OCI-LY1 (cell line): ENCODE measurements around the gene DAZAP1.

Experiments used
- H2AFZ ChIP-seq: fragments of 200-600 bp; sonication (generic), shearing (Covaris generic); 2 replicates; pipeline ENCODE4 v1.6.0; 2014; ENCODE audit warnings: antibody characterized with exemption, mild to moderate bottlenecking, low read length
- H3F3A ChIP-seq: fragments of 200-600 bp; sonication (generic), shearing (Covaris generic); 2 replicates; pipeline ENCODE4 v1.6.0; 2014; ENCODE audit warnings: mild to moderate bottlenecking, antibody characterized with exemption, low read length, moderate library complexity; ENCODE audit not compliant: insufficient read depth
- H3K27ac ChIP-seq: fragments of 200-600 bp; sonication (generic); 2 replicates; pipeline ENCODE4 v1.5.1; 2014; ENCODE audit warnings: low read length, mixed run types, mild to moderate bottlenecking, low read depth; ENCODE audit not compliant: poor library complexity, severe bottlenecking
- H3K27me3 ChIP-seq: fragments of 200-600 bp; sonication (generic); 2 replicates; pipeline ENCODE4 v1.6.0; 2014; ENCODE audit warnings: antibody characterized with exemption, mild to moderate bottlenecking, low read length, moderate library complexity; ENCODE audit not compliant: insufficient read depth
- H3K36me3 ChIP-seq: fragments of 200-600 bp; sonication (generic); 2 replicates; pipeline ENCODE4 v1.6.1; 2014; ENCODE audit warnings: mild to moderate bottlenecking, antibody characterized with exemption, low read length, moderate library complexity, mixed read lengths; ENCODE audit not compliant: insufficient read depth
- H3K4me1 ChIP-seq: fragments of 200-600 bp; sonication (generic); 2 replicates; pipeline ENCODE4 v1.5.1; 2014; ENCODE audit warnings: mild to moderate bottlenecking, low read length, moderate library complexity; ENCODE audit not compliant: insufficient read depth, severe bottlenecking
- H3K4me2 ChIP-seq: fragments of 200-600 bp; sonication (generic), shearing (Covaris generic); 2 replicates; pipeline ENCODE4 v1.6.1; 2014; ENCODE audit warnings: low read length
- H3K4me3 ChIP-seq: fragments of 200-600 bp; sonication (generic); 2 replicates; pipeline ENCODE4 v1.5.1; 2014; ENCODE audit warnings: low read length, low read depth, mild to moderate bottlenecking, mixed read lengths; ENCODE audit not compliant: poor library complexity, severe bottlenecking
- H3K79me2 ChIP-seq: fragments of 200-600 bp; shearing (Covaris generic); 2 replicates; pipeline ENCODE4 v1.6.1; 2016; ENCODE audit warnings: mixed run types, low read length, mixed read lengths; ENCODE audit not compliant: insufficient read depth
- H3K9ac ChIP-seq: fragments of 200-600 bp; sonication (generic), shearing (Covaris generic); 2 replicates; pipeline ENCODE4 v1.6.1; 2014; ENCODE audit warnings: mild to moderate bottlenecking, low read length, mixed read lengths
- H3K9me2 ChIP-seq: fragments of 200-600 bp; sonication (generic), shearing (Covaris generic); 2 replicates; pipeline ENCODE4 v1.6.1; 2014; ENCODE audit warnings: low read depth, mild to moderate bottlenecking, low read length, mixed read lengths
- H3K9me3 ChIP-seq: fragments of 200-600 bp; shearing (Covaris generic); 2 replicates; pipeline ENCODE4 v1.6.1; 2014; ENCODE audit warnings: low read length, mixed read lengths
- H4K20me1 ChIP-seq: fragments of 200-600 bp; sonication (generic), shearing (Covaris generic); 2 replicates; pipeline ENCODE4 v1.6.0; 2016; ENCODE audit warnings: mild to moderate bottlenecking, low read length; ENCODE audit not compliant: insufficient read depth
- EZH2 ChIP-seq: fragments of 200-600 bp; sonication (generic), shearing (Covaris generic); IDR thresholded peaks from 2 replicates; pipeline ENCODE4 v1.8.0; 2017; ENCODE audit warnings: borderline replicate concordance, mixed run types, mild to moderate bottlenecking, antibody characterized with exemption, low read length, moderate library complexity, mixed read lengths
- TF ChIP-seq, protein P1 (sequence below): fragments of 200-600 bp; sonication (generic), shearing (Covaris generic); IDR thresholded peaks from 2 replicates; pipeline ENCODE4 v1.5.1; 2017; ENCODE audit warnings: mild to moderate bottlenecking, antibody characterized with exemption, low read length, moderate library complexity, mixed read lengths

Gene DAZAP1

DNA sequence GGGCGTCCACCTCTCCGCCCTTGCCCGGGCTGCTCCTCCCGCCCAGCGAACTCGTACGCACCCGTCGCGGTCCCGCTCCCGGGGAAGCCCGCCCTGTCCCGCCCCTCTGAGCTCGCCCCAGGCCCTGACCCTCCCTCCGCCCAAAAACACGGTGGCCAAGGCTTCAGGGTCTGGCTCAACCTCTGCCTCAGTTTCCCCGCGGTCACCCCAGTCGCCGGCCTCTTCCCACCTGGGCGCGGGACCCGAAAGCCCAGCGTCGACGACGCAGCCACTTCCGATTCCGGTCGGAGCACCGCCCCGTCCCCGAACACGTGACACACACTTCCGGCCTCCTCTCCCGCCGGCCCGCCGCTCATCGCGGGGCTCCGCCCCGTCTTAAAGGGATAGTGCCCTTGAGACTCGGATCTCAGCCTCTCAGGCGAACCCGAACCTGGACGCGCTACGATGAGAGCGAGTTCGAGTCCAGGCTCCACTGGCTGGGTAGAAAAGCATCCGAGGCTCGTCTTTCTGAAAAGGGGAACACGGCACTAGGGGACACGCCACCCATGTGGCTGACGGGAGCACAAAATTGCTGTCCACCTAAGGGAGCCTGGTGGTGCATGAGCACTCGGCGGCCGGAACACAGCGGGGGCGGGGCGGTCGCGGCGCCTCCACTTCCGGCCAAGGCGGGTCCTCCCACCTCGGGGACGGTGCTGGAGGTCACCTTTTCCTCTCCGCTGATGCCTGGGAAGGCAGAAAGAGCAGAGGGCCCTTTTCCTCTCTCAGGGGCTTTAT lies 71.7 kb downstream of the DAZAP1 start, which contains the start of gene C19orf25:
Gene C19orf25, minus strand, starts transcription at position 282 of the 774 bp plus-strand sequence. CDS start 312 bp downstream, outside the sequence.
- no peaks in the 10 kb centered on the region for H4K20me1 ChIP-seq
- H3K9me3 ChIP-seq, result no peaks in the 10 kb centered on the region

DNA sequence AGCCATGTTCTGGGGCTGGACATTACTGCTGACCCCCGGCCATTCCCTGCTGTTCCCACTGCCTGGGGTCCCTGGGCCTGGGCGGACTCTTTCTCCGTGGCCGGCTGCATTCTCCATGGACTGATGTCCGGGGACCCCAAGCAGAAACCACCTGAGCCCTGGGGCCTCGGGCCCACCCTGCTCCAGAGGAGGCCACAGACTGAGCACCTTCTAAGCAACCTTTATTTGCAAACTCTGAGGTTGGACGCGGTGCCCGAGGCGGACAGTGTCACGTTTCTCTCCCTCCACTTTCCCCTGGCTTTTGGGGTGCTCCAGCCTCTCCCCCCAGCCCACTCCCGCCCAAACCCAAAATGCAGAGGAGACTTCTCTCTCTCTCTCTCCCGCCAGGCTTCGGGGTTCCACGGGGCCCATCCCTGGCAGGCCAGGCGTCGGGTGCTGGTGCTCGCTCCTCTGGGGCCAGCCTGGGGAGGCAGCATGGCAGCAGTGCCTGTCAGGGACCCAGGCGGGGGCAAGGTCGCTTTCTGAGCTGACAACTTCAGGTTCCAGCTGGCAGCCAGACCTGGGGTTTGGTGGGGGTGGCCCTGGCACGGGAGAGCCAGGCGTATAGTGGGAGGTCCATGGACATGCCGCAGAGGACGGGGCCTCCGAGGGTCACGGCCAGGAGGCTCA lies 74.0 kb downstream of the DAZAP1 start:
- H3K27me3 ChIP-seq, result no peaks in the 10 kb centered on the region
- H3K27ac ChIP-seq, result no peak overlapping the region
- H3K36me3 ChIP-seq, result peaks cover 6% of the 10 kb centered on the region; the same call in 1 of the 2 replicates
- H3K9me3 ChIP-seq, result no peaks in the 10 kb centered on the region
- no peaks in the 10 kb centered on the region for H4K20me1 ChIP-seq
- TF ChIP-seq, protein P1, sequence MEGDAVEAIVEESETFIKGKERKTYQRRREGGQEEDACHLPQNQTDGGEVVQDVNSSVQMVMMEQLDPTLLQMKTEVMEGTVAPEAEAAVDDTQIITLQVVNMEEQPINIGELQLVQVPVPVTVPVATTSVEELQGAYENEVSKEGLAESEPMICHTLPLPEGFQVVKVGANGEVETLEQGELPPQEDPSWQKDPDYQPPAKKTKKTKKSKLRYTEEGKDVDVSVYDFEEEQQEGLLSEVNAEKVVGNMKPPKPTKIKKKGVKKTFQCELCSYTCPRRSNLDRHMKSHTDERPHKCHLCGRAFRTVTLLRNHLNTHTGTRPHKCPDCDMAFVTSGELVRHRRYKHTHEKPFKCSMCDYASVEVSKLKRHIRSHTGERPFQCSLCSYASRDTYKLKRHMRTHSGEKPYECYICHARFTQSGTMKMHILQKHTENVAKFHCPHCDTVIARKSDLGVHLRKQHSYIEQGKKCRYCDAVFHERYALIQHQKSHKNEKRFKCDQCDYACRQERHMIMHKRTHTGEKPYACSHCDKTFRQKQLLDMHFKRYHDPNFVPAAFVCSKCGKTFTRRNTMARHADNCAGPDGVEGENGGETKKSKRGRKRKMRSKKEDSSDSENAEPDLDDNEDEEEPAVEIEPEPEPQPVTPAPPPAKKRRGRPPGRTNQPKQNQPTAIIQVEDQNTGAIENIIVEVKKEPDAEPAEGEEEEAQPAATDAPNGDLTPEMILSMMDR, result no peak
- TF ChIP-seq EZH2, result no peak
- no peak overlapping the region for H3K9ac ChIP-seq
- no peak overlapping the region for H3K4me3 ChIP-seq
- H3F3A ChIP-seq, result no peaks in the 10 kb centered on the region
- no peak overlapping the region for H2AFZ ChIP-seq
- H3K4me1 ChIP-seq, result peaks cover 14% of the 10 kb centered on the region
- H3K9me2 ChIP-seq, result no peaks in the 10 kb centered on the region
- no peaks in the 10 kb centered on the region for H3K79me2 ChIP-seq
- H3K4me2 ChIP-seq, result no peak overlapping the region

More for the DNA sequence above, 71.7 kb downstream of the DAZAP1 start, which contains the start of gene C19orf25:
- H3K4me3 ChIP-seq, result peak within 1 kb of the TSS; percentile 99
- H3K79me2 ChIP-seq, result no peaks in the 10 kb centered on the region
- peak within 1 kb of the TSS; percentile 86 for H3K4me2 ChIP-seq
- no peaks in the 10 kb centered on the region for H3K9me2 ChIP-seq
- H3K9ac ChIP-seq, result peak within 1 kb of the TSS; percentile 63
- TF ChIP-seq, protein P1, result no peak
- TF ChIP-seq EZH2, result no peak
- H2AFZ ChIP-seq, result peak within 1 kb of the TSS; percentile 48
- H3K4me1 ChIP-seq, result peaks cover 14% of the 10 kb centered on the region
- H3K27ac ChIP-seq, result peak within 1 kb of the TSS; percentile 79
- no peaks in the 10 kb centered on the region for H3K27me3 ChIP-seq
- peaks cover 18% of the 10 kb centered on the region for H3K36me3 ChIP-seq
- H3F3A ChIP-seq, result no peaks in the 10 kb centered on the region

DNA sequence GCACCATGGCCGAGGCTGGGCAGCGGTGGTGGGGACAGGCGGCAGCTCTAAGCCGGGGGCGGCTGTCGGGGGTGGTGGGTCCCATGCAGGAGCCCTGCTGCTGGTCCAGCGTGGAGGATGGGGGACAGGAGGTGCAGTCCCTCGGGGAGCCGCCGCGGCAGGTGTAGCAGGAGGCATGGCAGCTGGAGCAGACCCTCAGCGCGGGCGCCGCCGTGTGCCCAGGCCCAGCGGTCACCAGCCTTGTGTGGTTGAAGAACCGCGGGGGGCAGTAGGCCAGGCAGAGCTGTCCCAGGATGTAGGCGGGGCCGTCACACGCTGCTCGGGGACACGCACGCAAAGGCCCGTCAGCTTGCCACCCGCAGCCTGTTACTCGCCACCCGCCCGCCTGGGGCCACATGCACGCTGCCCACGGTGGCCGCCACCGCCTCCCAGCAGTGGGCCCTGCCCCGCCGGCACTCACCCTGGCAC lies 74.5 kb downstream of the DAZAP1 start:
- TF ChIP-seq, protein P1, result no peak
- no peak for TF ChIP-seq EZH2
- no peak overlapping the region for H3K9ac ChIP-seq

More for the DNA sequence above, 74.5 kb downstream of the DAZAP1 start:
- H3F3A ChIP-seq, result no peaks in the 10 kb centered on the region
- H3K27me3 ChIP-seq, result no peaks in the 10 kb centered on the region; the same call in 1 of the 2 replicates
- peaks cover 5% of the 10 kb centered on the region; the same call in 1 of the 2 replicates for H3K36me3 ChIP-seq
- no peak overlapping the region for H3K4me2 ChIP-seq
- no peaks in the 10 kb centered on the region for H3K79me2 ChIP-seq
- H3K4me1 ChIP-seq, result peaks cover 14% of the 10 kb centered on the region
- H4K20me1 ChIP-seq, result no peaks in the 10 kb centered on the region
- no peaks in the 10 kb centered on the region for H3K9me2 ChIP-seq
- H2AFZ ChIP-seq, result no peak overlapping the region
- H3K4me3 ChIP-seq, result no peak overlapping the region
- no peaks in the 10 kb centered on the region for H3K9me3 ChIP-seq
- no peak overlapping the region for H3K27ac ChIP-seq
